Ascending aorta (tissue), 2 donors: ENCODE results near the gene RPL10. TPM values are rescaled to one million over a fixed set of nuclear protein-coding genes. Genes with fewer than 3 reads are reported as not detected.
"Not testable (repeated sequence)": the region's sequence is repeated elsewhere in the genome, so short reads cannot be mapped to it uniquely, and the experiment has no call there.

Source experiments
- DNase-seq, 2 donors: peaks; one replicate each; pipeline ENCODE4 v3.0.0-alpha.2; 2019; ENCODE audit warnings: low spot score in 2 of 2
- H3K27ac ChIP-seq, 2 donors: fragments of 200-600 bp; sonication (generic); one replicate each; pipeline ENCODE4 v1.5.1; 2016 to 2017; ENCODE audit warnings: mild to moderate bottlenecking in 1 of 2
- H3K27me3 ChIP-seq: fragments of 200-600 bp; sonication (generic); one replicate; pipeline ENCODE4 v1.5.1; 2017
- H3K36me3 ChIP-seq, 2 donors: fragments of 200-600 bp; sonication (generic); one replicate each; pipeline ENCODE4 v1.5.1; 2016
- H3K4me1 ChIP-seq, 2 donors: fragments of 200-600 bp; sonication (generic); one replicate each; pipeline ENCODE4 v1.5.1; 2016 to 2017; ENCODE audit warnings: mild to moderate bottlenecking in 1 of 2
- H3K4me3 ChIP-seq, 2 donors: fragments of 200-600 bp; sonication (generic); one replicate each; pipeline ENCODE4 v1.5.1; 2016 to 2017; ENCODE audit warnings: mild to moderate bottlenecking in 1 of 2
- H3K9me3 ChIP-seq, 2 donors: fragments of 200-600 bp; sonication (generic); one replicate each; pipeline ENCODE4 v1.5.1; 2016
- CTCF ChIP-seq, 3 experiments: fragments of 200-600 bp in 2 of 3; fragments of 450-650 bp in 1 of 3; sonication (generic) in 2 of 3; IDR thresholded peaks; one replicate each; pipeline ENCODE4 v1.5.1; 2016 to 2019; ENCODE audit warnings: antibody characterized with exemption in 3 of 3, mild to moderate bottlenecking in 1 of 3, moderate library complexity in 1 of 3
- intact Hi-C: fragments of 100-400 bp; cut with DNase I; formaldehyde crosslinking; loops from one replicate; pipeline ENCODE4 v1.15.1; 2023
- total RNA-seq: library from RNA; depleted of rRNA; stranded (reverse); fragments of >200 nt; gene quantifications from one replicate; pipeline ENCODE4 v1.1.0, GENCODE V29; 2016

Gene RPL10
- total RNA-seq, 1 donor from 2014 or later = 4,298 TPM

GRCh38 chrX:154389812-154390747 is 8.1 kb upstream of the RPL10 start:
- intact Hi-C loops, H3K36me3 ChIP-seq, H3K27me3 ChIP-seq, H3K9me3 ChIP-seq, DNase-seq, H3K4me1 ChIP-seq: not testable (repeated sequence)
- H3K27ac ChIP-seq = peak overlapping the region in 1 of 2 donors; percentile 53
- peak overlapping the region; percentile 35 to 40 for H3K4me3 ChIP-seq

GRCh38 chrX:154396363-154396762 is 1.8 kb upstream of the RPL10 start:
- peak overlapping the region; percentile 94 to 97 for H3K27ac ChIP-seq

GRCh38 chrX:154396973-154397887 is 947 bp upstream of the RPL10 start:
- Histone ChIP-seq H3K4me1 (peaks cover 0 to 9% of the 10 kb centered on the region in 2 donors), H3K27me3 (no peaks in the 10 kb centered on the region), H3K36me3 (peaks cover 10 to 16% of the 10 kb centered on the region in 2 donors), H3K4me3 (peak overlapping the region; percentile 26 to 91), H3K27ac (peak overlapping the region; percentile 94 to 97), H3K9me3 (no peaks in the 10 kb centered on the region)
- TF ChIP-seq CTCF (IDR thresholded peaks at IDR 0.05) = no peak
- DNase-seq = peak in 1 of 2 donors; percentile 85
- intact Hi-C loops = no loop called here

More at GRCh38 chrX:154396363-154396762, 1.8 kb upstream of the RPL10 start:
- H3K9me3 ChIP-seq, intact Hi-C loops, DNase-seq, H3K4me1 ChIP-seq, H3K27me3 ChIP-seq: not testable (repeated sequence)
- Histone ChIP-seq H3K4me3 (peak overlapping the region in 1 of 2 donors; percentile 91), H3K36me3 (peaks cover 10 to 16% of the 10 kb centered on the region in 2 donors)

- DNase-seq = peak in 1 of 2 donors; percentile 93
- no peaks in the 10 kb centered on the region for H3K9me3 ChIP-seq
- H3K4me1 ChIP-seq = peaks cover 0 to 9% of the 10 kb centered on the region in 2 donors
- no peaks in the 10 kb centered on the region for H3K27me3 ChIP-seq
- H3K36me3 ChIP-seq = peaks cover 10 to 16% of the 10 kb centered on the region in 2 donors
- H3K27ac ChIP-seq = peak overlapping the region; percentile 94 to 97
- intact Hi-C loops = loop anchor here (1.0 kb wide), 1 partner anchor 136 kb away; no protein-coding TSS in a partner anchor
- H3K4me3 ChIP-seq = peak overlapping the region; percentile 56 to 91
- peak; percentile 68 to 80 (median 71) for TF ChIP-seq CTCF (IDR thresholded peaks at IDR 0.05)
Observed at GRCh38 chrX:154398668-154399526, 720 bp downstream of the RPL10 start.

- H3K36me3 ChIP-seq = peaks cover 10 to 16% of the 10 kb centered on the region in 2 donors
- peak overlapping the region; percentile 94 to 97 for H3K27ac ChIP-seq
- peak in 1 of 2 donors; percentile 57 for DNase-seq
- peak overlapping the region; percentile 56 to 91 for H3K4me3 ChIP-seq
- H3K27me3 ChIP-seq = no peaks in the 10 kb centered on the region
- no peak for TF ChIP-seq CTCF (IDR thresholded peaks at IDR 0.05)
- intact Hi-C loops = no loop called here
- no peaks in the 10 kb centered on the region for H3K9me3 ChIP-seq
- peaks cover 0 to 9% of the 10 kb centered on the region in 2 donors for H3K4me1 ChIP-seq
Observed at GRCh38 chrX:154399527-154400368, 1.6 kb downstream of the RPL10 start.

- DNase-seq, H3K27me3 ChIP-seq, intact Hi-C loops, H3K9me3 ChIP-seq, H3K4me1 ChIP-seq, H3K27ac ChIP-seq: not testable (repeated sequence)
- peaks cover 10 to 19% of the 10 kb centered on the region in 2 donors for H3K36me3 ChIP-seq
- H3K4me3 ChIP-seq = peak overlapping the region in 1 of 2 donors; percentile 91
Observed at GRCh38 chrX:154400369-154400817, 2.2 kb downstream of the RPL10 start.
